Measurements from ENCODE around the gene MOG.

GRCh38 chr6:29673161-29673560, 16.3 kb downstream of the MOG start:
- no peak for TF ChIP-seq CTCF (IDR thresholded peaks at IDR 0.05; ENCODE audit: insufficient read depth, low read length)
- no peak for TF ChIP-seq GABPA (IDR thresholded peaks at IDR 0.05; ENCODE audit: low read depth)
- TF ChIP-seq SPI1 (IDR thresholded peaks at IDR 0.05; ENCODE audit: borderline replicate concordance, low read depth): no peak
- no peak for TF ChIP-seq POLR2AphosphoS5 (IDR thresholded peaks at IDR 0.05; ENCODE audit: low read depth)

Measured in HL-60 (cell line).